ENCODE data around the gene TLR3.
A peak's percentile ranks its signal among the peaks of the same experiment; 100 is the strongest.

The TLR3 gene

DNA sequence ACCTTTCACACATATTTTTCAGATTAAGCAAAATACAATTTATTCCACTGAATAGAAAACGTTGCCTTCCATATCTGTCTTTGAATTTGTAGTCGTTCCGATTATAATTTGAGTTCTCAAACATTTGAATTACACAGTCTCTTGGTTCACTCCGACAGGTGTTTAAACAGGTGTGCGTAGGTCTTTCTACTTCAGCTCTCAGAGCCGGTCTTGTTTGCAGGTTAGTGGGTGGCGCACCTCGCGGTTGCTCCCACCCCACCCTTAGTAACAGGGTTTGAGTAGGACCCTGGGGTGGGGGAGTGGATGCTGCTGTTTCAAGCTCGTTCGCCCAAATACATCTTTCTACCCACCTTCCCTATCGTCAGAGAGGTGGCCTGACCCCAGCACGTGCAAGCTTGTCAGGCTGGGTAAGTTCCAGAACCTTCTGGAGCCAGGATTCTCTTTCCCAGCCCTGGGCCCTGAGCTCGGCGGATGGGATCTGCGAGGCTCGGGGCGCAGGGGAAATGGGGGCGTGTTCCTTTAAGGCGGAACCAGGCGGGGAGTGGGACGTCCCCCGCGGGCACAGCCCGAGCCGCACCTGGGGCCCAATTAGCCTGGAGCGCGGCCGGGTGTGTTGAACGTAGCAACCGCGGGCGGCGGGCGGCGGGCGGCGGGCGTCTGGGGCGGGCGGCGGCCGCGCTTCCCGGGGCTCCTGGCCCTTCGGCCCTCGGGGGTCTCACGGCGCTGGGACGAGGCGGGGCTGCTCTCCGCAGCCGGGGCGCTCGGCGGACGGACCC lies 35.3 kb downstream of the TLR3 start, which contains the start of gene FAM149A:
FAM149A (plus strand) TSS at position 591 of the 776 bp plus-strand sequence.
- no peak within 1 kb of the TSS for H3K27ac ChIP-seq
- no peak within 1 kb of the TSS for H3K9ac ChIP-seq

DNA sequence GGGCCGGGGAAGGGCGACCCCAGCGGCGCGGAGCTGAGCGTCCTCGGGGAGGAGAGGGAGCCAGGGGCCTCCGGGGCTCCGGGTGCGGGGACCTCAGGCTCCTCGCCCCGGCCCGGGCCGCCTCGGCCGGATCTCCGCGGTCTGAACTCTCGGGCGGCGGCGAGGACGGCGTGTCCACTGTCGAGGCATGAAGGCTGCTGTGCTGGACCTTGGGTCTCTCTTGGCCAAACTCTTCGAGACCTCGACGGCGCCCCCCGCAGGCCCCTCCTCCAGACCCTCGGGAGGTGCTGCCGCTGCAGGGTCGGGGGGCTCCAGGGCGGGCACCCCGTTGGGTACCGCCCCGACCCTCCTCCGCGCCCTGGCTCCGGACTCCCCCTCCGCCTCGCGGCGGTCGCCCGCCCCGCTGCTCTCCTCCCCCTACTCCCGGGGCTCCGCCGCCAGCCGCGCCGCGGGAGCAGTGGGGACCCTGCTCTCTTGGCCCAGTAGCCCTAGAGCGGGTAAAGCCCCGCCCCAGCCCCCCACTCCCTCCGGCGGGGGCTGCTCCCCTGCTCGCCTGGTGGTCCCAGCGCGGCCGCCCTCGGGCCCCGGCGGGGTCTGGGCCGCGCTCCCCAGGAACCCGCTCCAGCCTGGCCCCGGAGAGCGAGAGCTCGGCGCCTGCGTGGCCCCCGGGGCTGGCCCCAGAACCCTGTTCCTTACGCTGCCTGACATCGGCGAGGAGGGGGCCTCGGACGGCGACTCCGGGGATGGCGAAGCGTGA lies 36.1 kb downstream of the TLR3 start:
- Histone ChIP-seq H3K4me1 (no peaks in the 10 kb centered on the region), H3K4me2 (ENCODE audit: low read length) (peak overlapping the region; percentile 25), H3K36me3 (ENCODE audit: control insufficient read depth, insufficient read depth, low read length) (no peaks in the 10 kb centered on the region), H3K27me3 (ENCODE audit: control insufficient read depth, insufficient read depth, low read length) (no peaks in the 10 kb centered on the region), H3K9me3 (ENCODE audit: control insufficient read depth, low read length) (no peaks in the 10 kb centered on the region), H3K9ac (no peak overlapping the region), H3K79me2 (no peaks in the 10 kb centered on the region), H2AFZ (peak overlapping the region; percentile 77), H3K27ac (no peak overlapping the region), H3K4me3 (ENCODE audit: low read depth, low read length) (peak overlapping the region; percentile 54)
- no peak for TF ChIP-seq CTCF (IDR thresholded peaks at IDR 0.05)

More for the DNA sequence above, 35.3 kb downstream of the TLR3 start, which contains the start of gene FAM149A:
- H3K4me1 ChIP-seq, result no peaks in the 10 kb centered on the region
- peak within 1 kb of the TSS; percentile 77 for H2AFZ ChIP-seq
- H3K27me3 ChIP-seq (ENCODE audit: control insufficient read depth, insufficient read depth, low read length), result no peaks in the 10 kb centered on the region
- peak within 1 kb of the TSS; percentile 25 for H3K4me2 ChIP-seq (ENCODE audit: low read length)
- no peak for TF ChIP-seq CTCF (IDR thresholded peaks at IDR 0.05)
- H3K79me2 ChIP-seq, result no peaks in the 10 kb centered on the region
- peak within 1 kb of the TSS; percentile 54 for H3K4me3 ChIP-seq (ENCODE audit: low read depth, low read length)
- H3K9me3 ChIP-seq (ENCODE audit: control insufficient read depth, low read length), result no peaks in the 10 kb centered on the region
- H3K36me3 ChIP-seq (ENCODE audit: control insufficient read depth, insufficient read depth, low read length), result no peaks in the 10 kb centered on the region

DNA sequence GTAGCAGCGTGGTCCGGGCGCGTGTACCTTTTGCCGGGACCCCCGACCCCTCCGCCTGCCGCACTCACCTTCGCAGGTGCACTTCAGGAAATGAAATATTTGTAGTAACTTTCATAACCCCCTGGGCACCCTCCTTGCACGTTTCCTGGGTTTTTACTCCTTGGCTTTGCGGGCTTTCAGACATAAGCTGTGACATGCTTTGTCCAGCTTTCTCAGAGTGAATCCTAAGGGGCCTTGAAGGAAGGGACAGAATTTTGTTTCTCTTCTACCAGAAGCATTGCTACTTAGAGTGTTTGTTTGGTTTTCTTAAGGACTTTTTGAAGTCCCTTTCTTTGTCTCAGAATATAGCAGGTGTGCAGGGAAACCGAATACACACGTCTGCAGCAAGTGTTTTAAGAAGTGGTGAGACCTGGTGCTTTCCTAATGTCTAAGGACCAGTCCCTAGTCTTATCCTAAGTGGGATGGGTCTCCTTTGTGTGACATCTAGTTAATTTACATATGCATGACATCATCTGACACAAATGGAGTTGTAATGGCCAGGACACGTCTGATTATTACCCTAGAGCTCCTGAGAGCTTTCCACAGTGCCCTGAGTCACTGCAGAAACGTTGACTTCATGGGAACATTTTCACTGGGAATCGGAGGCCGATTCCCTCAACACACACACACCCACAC lies 36.8 kb downstream of the TLR3 start:
- no peak overlapping the region for H3K27ac ChIP-seq
- peak overlapping the region; percentile 25 for H3K4me2 ChIP-seq (ENCODE audit: low read length)
- no peaks in the 10 kb centered on the region for H3K9me3 ChIP-seq (ENCODE audit: control insufficient read depth, low read length)
- no peak overlapping the region for H3K9ac ChIP-seq
- H3K79me2 ChIP-seq, result no peaks in the 10 kb centered on the region
- H2AFZ ChIP-seq, result peak overlapping the region; percentile 77
- H3K27me3 ChIP-seq (ENCODE audit: control insufficient read depth, insufficient read depth, low read length), result no peaks in the 10 kb centered on the region
- no peaks in the 10 kb centered on the region for H3K4me1 ChIP-seq
- peak overlapping the region; percentile 54 for H3K4me3 ChIP-seq (ENCODE audit: low read depth, low read length)
- TF ChIP-seq CTCF (IDR thresholded peaks at IDR 0.05), result no peak
- no peaks in the 10 kb centered on the region for H3K36me3 ChIP-seq (ENCODE audit: control insufficient read depth, insufficient read depth, low read length)

DNA sequence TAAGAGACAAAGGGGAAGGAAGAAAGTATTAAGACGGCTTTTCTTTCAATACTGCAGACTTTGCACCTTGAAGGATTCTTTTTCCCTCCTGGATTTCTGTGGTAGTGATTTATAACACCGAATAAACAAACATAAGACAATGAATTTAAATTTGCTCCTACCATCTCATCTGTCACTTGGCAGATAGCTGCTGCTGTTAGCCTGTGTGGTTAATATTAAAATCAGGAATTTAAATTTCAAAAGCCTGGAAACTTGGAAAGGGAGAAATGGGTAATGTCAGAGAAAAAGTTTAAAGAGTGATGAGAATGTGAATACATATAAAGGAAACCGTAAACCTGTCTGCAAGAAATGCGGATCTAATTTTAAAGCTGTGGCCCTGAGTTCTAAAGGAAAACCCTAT lies 39.0 kb downstream of the TLR3 start:
- Histone ChIP-seq H3K79me2 (no peaks in the 10 kb centered on the region), H3K27me3 (ENCODE audit: control insufficient read depth, insufficient read depth, low read length) (no peaks in the 10 kb centered on the region), H3K9me3 (ENCODE audit: control insufficient read depth, low read length) (no peaks in the 10 kb centered on the region), H2AFZ (no peak overlapping the region), H3K4me2 (ENCODE audit: low read length) (no peak overlapping the region), H3K27ac (no peak overlapping the region), H3K9ac (no peak overlapping the region), H3K4me3 (ENCODE audit: low read depth, low read length) (no peak overlapping the region), H3K36me3 (ENCODE audit: control insufficient read depth, insufficient read depth, low read length) (no peaks in the 10 kb centered on the region), H3K4me1 (no peaks in the 10 kb centered on the region)
- no peak for TF ChIP-seq CTCF (IDR thresholded peaks at IDR 0.05)
